ENCODE measurements around the gene PDZRN4.
A peak's percentile ranks its signal among the peaks of the same experiment; 100 is the strongest.
"Not testable (repeated sequence)": the region's sequence is repeated elsewhere in the genome, so short reads cannot be mapped to it uniquely, and the experiment has no call there.

The PDZRN4 gene

GRCh38 chr12:41271489-41271888, 83.4 kb downstream of the PDZRN4 start:
- CTCF ChIA-PET, result no interaction called here
- DNase-seq (ENCODE audit: extremely low spot score), result no peak
- TF ChIP-seq SUZ12 (IDR thresholded peaks at IDR 0.05) (no peak), PKNOX1 (IDR thresholded peaks at IDR 0.05) (peak; percentile 43), BHLHE40 (IDR thresholded peaks at IDR 0.05; ENCODE audit: borderline replicate concordance) (no peak), HDGF (IDR thresholded peaks at IDR 0.05; ENCODE audit: borderline replicate concordance) (no peak)
- POLR2A ChIA-PET, result no interaction called here

- TF ChIP-seq BHLHE40 (IDR thresholded peaks at IDR 0.05; ENCODE audit: borderline replicate concordance) (no peak), FOXM1 (IDR thresholded peaks at IDR 0.05; ENCODE audit: borderline replicate concordance) (no peak), L3MBTL2 (conservative IDR thresholded peaks at IDR 0.05) (no peak), SP1 (IDR thresholded peaks at IDR 0.05) (no peak), NFRKB (IDR thresholded peaks at IDR 0.05) (no peak), FOXA1 (IDR thresholded peaks at IDR 0.05) (no peak), ZNF384 (IDR thresholded peaks at IDR 0.05) (no peak), TARDBP (IDR thresholded peaks at IDR 0.05) (no peak), ELF4 (IDR thresholded peaks at IDR 0.05) (no peak), PKNOX1 (IDR thresholded peaks at IDR 0.05) (no peak)
- CTCF ChIA-PET, result interaction anchor here (1.5 kb wide), 1 partner anchor 750 kb away, joined by 5 read pairs; no protein-coding TSS in a partner anchor
- no peak for DNase-seq (ENCODE audit: extremely low spot score)
- POLR2A ChIA-PET, result no interaction called here
Observed at GRCh38 chr12:41274643-41275042, 86.5 kb downstream of the PDZRN4 start.

- CTCF ChIA-PET, result interaction anchor here (0.6 to 1.3 kb wide), 8 partner anchors 10 to 747 kb away, joined by 3 to 5 read pairs (median 3); no protein-coding TSS in a partner anchor
- POLR2A ChIA-PET, result no interaction called here
- TF ChIP-seq SUZ12 (IDR thresholded peaks at IDR 0.05), result no peak
- TF ChIP-seq CTBP1 (IDR thresholded peaks at IDR 0.05; ENCODE audit: borderline replicate concordance), result no peak
- no peak for TF ChIP-seq LEF1 (IDR thresholded peaks at IDR 0.05; ENCODE audit: borderline replicate concordance)
- no peak for TF ChIP-seq HDGF (IDR thresholded peaks at IDR 0.05; ENCODE audit: borderline replicate concordance)
- TF ChIP-seq ZNF384 (IDR thresholded peaks at IDR 0.05), result no peak
- TF ChIP-seq FOXM1 (IDR thresholded peaks at IDR 0.05; ENCODE audit: borderline replicate concordance), result no peak
- TF ChIP-seq TARDBP (IDR thresholded peaks at IDR 0.05), result no peak
- no peak for TF ChIP-seq NFRKB (IDR thresholded peaks at IDR 0.05)
- DNase-seq (ENCODE audit: extremely low spot score), result peak; percentile 38
Observed at GRCh38 chr12:41277100-41277945, 89.2 kb downstream of the PDZRN4 start.

GRCh38 chr12:41277946-41278267, 89.8 kb downstream of the PDZRN4 start:
- TF ChIP-seq ZNF384 (IDR thresholded peaks at IDR 0.05), result no peak
- TF ChIP-seq FOXA1 (IDR thresholded peaks at IDR 0.05), result no peak
- TF ChIP-seq ELF4 (IDR thresholded peaks at IDR 0.05), result no peak
- no peak for TF ChIP-seq LEF1 (IDR thresholded peaks at IDR 0.05; ENCODE audit: borderline replicate concordance)
- no peak for TF ChIP-seq CTBP1 (IDR thresholded peaks at IDR 0.05; ENCODE audit: borderline replicate concordance)
- no peak for TF ChIP-seq BHLHE40 (IDR thresholded peaks at IDR 0.05; ENCODE audit: borderline replicate concordance)
- no peak for TF ChIP-seq SP1 (IDR thresholded peaks at IDR 0.05)
- no peak for TF ChIP-seq ARNT (IDR thresholded peaks at IDR 0.05)
- no peak for TF ChIP-seq PKNOX1 (IDR thresholded peaks at IDR 0.05)
- TF ChIP-seq FOXM1 (IDR thresholded peaks at IDR 0.05; ENCODE audit: borderline replicate concordance), result no peak
- TF ChIP-seq TARDBP (IDR thresholded peaks at IDR 0.05), result no peak
- TF ChIP-seq FOXK2 (IDR thresholded peaks at IDR 0.05), result no peak
- no peak for TF ChIP-seq SUZ12 (IDR thresholded peaks at IDR 0.05)
- TF ChIP-seq L3MBTL2 (conservative IDR thresholded peaks at IDR 0.05), result no peak
- no peak for TF ChIP-seq NFRKB (IDR thresholded peaks at IDR 0.05)
- no peak for TF ChIP-seq HDGF (IDR thresholded peaks at IDR 0.05; ENCODE audit: borderline replicate concordance)
- no peak for DNase-seq (ENCODE audit: extremely low spot score)
- ChIA-PET CTCF (interaction anchor here (0.8 to 1.0 kb wide), 4 partner anchors 13 to 746 kb away, joined by 3 to 4 read pairs (median 4); no protein-coding TSS in a partner anchor), POLR2A (no interaction called here)

GRCh38 chr12:41280341-41281095, 92.4 kb downstream of the PDZRN4 start:
- CTCF ChIA-PET; POLR2A ChIA-PET; DNase-seq (ENCODE audit: extremely low spot score): not testable (repeated sequence)

- POLR2A ChIA-PET; CTCF ChIA-PET; DNase-seq (ENCODE audit: extremely low spot score): not testable (repeated sequence)
Observed at GRCh38 chr12:41285470-41285869, 97.3 kb downstream of the PDZRN4 start.

GRCh38 chr12:41286426-41286825, 98.3 kb downstream of the PDZRN4 start:
- CTCF ChIA-PET, result no interaction called here
- no peak for DNase-seq (ENCODE audit: extremely low spot score)
- TF ChIP-seq SP1 (IDR thresholded peaks at IDR 0.05) (no peak), ARNT (IDR thresholded peaks at IDR 0.05) (no peak), LEF1 (IDR thresholded peaks at IDR 0.05; ENCODE audit: borderline replicate concordance) (no peak), L3MBTL2 (conservative IDR thresholded peaks at IDR 0.05) (no peak), TARDBP (IDR thresholded peaks at IDR 0.05) (no peak), FOXM1 (IDR thresholded peaks at IDR 0.05; ENCODE audit: borderline replicate concordance) (no peak), ELF4 (IDR thresholded peaks at IDR 0.05) (no peak), ZNF384 (IDR thresholded peaks at IDR 0.05) (no peak), FOXK2 (IDR thresholded peaks at IDR 0.05) (no peak), FOXA1 (IDR thresholded peaks at IDR 0.05) (no peak)
- POLR2A ChIA-PET, result no interaction called here

Data from HEK293T (cell line).